OCI-LY3 (cell line): ENCODE measurements around the gene ARHGAP24.

Source experiments
- EZH2phosphoT487 ChIP-seq: fragments of 200-600 bp; shearing (Covaris generic); IDR thresholded peaks from 2 replicates; pipeline ENCODE4 v1.6.1; 2018; ENCODE audit warnings: antibody characterized with exemption, mixed run types, low read depth
- TF ChIP-seq, protein P1 (sequence below): fragments of 200-600, 300-600 bp; sonication (generic); IDR thresholded peaks from 2 replicates; pipeline ENCODE4 v1.5.1; 2014; ENCODE audit warnings: antibody characterized with exemption, low read length, low read depth

DNA sequence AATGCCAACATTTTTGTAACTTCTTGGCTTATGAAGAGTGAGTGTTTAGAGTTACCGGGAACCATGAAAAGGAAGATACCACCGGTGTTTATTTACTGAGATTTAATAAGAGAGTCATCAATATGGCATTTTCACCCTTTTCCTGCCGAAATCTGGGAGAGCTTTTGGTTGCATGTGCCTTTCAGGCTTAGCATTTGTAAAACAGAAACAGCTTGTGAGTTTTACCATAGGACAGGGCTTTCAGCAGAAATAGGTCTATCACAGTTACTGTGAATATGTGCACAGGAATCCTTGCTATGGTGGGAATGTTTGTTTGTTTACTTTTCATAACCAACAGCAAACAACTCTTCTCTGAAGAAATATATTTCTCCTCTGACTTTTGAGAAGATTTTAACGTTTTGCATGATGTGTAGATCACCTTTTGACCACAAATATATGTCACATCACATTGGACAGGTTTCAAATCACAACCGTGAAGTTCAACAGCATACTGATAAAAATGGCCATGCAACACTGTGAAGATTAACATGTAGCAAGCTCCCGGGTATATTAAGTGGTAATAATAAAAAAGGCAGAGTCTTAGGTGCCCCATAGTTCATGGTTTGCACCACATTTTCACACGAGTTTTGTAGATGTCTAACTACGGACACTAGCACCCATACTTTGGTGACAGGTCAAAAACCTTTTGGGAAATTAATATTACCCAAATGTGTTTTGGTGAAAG, 21.3 kb downstream of the ARHGAP24 start:
- TF ChIP-seq, protein P1, sequence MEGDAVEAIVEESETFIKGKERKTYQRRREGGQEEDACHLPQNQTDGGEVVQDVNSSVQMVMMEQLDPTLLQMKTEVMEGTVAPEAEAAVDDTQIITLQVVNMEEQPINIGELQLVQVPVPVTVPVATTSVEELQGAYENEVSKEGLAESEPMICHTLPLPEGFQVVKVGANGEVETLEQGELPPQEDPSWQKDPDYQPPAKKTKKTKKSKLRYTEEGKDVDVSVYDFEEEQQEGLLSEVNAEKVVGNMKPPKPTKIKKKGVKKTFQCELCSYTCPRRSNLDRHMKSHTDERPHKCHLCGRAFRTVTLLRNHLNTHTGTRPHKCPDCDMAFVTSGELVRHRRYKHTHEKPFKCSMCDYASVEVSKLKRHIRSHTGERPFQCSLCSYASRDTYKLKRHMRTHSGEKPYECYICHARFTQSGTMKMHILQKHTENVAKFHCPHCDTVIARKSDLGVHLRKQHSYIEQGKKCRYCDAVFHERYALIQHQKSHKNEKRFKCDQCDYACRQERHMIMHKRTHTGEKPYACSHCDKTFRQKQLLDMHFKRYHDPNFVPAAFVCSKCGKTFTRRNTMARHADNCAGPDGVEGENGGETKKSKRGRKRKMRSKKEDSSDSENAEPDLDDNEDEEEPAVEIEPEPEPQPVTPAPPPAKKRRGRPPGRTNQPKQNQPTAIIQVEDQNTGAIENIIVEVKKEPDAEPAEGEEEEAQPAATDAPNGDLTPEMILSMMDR: no peak
- no peak for TF ChIP-seq EZH2phosphoT487
